ENCODE measurements around the gene NBAS.
"Not testable (repeated sequence)": the region's sequence is repeated elsewhere in the genome, so short reads cannot be mapped to it uniquely, and the experiment has no call there.

NBAS gene

DNA sequence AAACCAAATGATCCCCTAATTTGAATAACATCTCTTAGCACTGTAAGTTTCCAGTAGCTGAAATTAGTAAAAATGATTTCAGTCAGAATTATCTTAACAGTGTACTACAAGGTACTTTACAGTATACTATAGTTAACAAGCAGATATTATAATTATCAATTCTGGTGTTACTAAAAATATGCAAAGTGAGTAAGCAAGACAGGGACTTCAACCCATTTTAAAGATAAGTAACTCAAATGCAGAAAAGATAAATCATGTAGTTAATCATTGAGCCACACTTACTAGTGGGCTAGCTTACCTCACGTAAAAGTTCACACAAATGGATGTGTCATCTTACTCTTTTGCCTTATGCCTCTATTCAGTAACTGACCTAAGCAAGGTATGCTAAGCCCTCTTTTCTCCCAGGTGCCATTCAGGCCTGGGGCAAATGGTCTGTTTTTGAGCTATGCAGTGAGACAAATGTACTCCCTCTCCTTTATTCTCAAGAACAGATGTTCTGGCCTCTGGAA is 101.0 kb downstream of the NBAS start:
- no peak for DNase-seq (ENCODE audit: low spot score)

DNA sequence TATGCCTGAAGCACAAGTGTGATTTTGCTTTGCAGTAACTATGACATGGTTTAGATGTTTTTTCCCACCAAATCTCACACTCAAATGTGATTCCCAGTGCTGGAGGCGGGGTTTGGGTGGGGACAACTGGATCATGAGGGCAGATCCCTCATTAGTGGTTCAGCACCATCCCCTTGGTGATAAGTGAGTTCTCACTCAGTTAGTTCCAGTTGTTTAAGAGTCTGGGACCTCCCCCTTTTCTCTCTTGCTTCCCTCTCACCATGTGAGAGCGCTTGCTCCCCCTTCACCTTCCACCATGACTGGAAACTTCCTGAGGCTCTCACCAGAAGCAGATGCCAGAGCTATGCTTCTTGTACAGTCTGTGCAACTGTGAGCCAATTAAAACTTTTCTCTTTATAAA is 102.9 kb downstream of the NBAS start:
- no peak for DNase-seq (ENCODE audit: low spot score)

DNA sequence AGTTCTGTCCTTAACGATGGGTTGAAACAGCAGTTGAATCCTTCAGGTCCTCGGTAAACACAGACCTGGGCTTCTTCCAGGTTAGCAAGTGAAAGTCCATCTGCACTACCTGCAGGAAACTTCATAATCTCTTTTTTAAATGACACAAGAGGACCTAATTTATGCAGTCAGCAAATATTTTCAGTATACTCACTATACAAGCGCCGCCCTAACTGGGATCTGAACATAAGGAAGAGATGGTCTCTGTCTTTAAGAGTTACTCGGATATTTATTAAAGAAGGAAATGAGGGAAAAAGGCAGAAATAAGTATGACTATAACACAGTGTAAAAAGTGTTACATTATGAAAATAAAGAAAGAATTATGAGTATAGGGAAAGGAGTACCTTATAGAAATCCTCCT is 103.3 kb downstream of the NBAS start:
- DNase-seq (ENCODE audit: low spot score): no peak

DNA sequence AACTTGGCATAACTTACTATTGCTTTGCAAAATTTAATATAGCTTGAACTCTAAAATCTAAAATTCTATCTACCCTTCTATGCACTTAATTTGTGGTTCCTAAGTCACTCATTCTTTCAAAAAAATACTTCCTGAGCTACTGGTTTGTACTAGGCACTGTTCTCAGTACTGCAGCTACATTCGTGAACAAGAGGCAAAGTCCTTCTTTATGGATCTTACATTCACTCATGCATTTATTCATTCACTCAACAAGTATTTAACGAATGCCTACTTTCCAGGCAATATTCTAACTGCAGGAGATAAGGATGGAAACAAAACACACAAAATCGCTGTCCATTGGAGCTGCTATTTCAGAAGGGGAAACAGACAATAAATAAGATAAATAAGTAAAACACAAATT is 104.8 kb downstream of the NBAS start:
- DNase-seq (ENCODE audit: low spot score): no peak

DNA sequence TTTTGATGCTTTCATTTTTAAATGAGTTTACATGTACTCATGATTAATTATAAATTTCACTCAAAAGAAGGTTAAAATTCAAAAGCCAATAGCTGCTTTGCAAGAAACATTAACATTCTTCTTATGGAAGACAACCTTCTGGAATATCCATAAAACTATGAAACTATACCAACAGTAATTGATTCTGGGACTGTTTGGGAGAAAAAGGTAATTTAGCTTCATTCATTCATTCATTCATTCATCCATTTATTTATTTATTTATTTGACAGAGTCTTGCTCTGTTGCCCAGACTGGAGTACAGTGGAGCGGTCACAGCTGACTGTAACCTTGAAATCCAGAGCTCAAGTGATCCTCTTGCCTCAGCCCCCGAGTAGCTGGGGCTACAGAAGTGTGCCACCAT is 110.3 kb downstream of the NBAS start:
- DNase-seq (ENCODE audit: low spot score): no peak

DNA sequence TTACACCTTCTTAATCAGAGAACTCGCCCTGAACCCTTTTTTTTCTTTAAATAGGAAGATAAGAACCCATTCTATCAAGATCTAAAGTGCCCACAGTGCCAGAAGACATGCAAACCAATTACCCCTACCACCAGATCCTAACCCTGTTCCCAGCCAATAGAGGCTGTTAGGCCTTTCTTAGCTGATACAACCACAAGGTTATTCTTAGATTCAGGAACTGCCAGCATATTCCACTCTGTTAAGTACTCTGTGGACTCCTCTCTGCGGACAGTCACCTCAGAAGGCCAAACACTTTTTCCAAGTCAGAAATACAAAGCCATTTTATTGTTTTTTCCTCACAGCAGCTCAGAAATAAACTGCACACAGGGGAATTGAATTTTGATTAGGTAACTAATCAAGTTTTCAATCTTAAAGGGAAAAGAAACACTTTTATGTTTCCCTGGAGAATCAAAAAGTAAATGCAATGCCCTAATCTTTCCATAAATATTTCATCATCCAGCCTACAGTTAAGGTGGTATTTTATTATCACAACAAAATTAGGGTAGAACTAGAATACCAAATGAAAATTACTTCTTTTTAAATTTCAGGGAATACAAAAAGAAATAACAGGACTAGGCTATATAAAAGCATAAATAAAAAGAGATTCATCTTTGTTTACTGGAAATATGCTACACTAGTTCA is 111.4 kb downstream of the NBAS start:
- no peak for DNase-seq (ENCODE audit: low spot score)

DNA sequence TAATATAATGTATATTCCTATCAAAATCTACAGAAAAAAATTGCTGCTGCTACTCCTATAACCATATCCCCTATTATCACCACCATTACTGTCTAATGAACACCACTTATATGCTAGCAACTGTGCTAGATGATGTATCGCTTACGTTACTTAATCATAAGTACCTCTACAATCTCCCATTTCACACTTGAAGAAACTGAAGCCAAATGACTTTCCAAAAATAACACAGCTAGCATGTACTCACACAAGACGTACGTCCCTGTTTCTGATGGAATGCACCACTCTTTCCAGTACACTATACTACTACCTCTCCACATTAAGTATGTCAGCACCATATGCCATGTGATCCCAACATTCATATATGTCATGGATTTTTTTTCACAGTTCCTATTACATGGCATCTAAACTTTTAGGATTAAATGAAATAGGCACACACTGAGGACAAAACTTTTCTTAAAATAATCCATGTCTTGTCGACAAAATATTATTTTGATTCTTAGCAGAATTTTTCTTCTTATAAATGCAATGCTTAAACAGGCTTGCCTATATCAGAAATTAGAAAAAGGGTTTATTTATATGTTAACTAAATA is 112.8 kb downstream of the NBAS start:
- DNase-seq (ENCODE audit: low spot score): no peak

DNA sequence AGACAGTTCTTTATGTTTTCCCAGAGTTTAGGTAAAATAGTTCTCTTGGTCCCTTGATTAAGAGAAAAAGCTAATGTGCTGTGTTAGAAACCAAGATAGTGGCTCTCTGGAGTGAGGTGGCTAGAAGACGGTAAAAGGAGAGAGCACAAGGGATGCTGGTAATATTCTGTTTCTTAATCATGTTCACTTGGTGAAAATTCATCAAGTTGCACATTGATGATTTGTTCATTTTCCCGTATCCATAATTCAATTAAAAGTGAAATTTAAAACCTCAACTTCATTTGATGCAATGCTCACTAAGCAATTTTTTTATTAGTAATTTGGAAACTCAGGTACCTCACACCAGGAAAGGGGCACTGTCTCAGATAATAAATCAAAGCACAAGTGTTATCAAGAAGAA is 113.8 kb downstream of the NBAS start:
- no peak for DNase-seq (ENCODE audit: low spot score)

DNA sequence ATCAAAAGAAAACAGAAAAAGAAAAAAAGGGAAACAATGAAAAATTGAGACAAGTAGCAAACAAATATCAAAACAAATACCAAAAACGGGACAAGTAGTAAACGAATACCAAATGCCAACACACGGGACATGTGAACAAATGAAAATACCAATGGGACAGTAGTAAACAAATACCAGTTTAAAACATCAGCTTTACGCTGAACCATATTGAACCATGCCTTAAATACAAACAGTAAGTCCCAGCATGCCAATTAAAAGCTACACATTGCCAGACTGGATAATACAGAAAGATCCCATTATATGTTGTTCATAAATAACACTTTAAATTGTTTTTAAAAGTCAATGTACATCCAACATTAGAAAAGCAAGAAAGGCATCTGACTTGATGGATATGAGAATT is 114.2 kb downstream of the NBAS start:
- no peak for DNase-seq (ENCODE audit: low spot score)

DNA sequence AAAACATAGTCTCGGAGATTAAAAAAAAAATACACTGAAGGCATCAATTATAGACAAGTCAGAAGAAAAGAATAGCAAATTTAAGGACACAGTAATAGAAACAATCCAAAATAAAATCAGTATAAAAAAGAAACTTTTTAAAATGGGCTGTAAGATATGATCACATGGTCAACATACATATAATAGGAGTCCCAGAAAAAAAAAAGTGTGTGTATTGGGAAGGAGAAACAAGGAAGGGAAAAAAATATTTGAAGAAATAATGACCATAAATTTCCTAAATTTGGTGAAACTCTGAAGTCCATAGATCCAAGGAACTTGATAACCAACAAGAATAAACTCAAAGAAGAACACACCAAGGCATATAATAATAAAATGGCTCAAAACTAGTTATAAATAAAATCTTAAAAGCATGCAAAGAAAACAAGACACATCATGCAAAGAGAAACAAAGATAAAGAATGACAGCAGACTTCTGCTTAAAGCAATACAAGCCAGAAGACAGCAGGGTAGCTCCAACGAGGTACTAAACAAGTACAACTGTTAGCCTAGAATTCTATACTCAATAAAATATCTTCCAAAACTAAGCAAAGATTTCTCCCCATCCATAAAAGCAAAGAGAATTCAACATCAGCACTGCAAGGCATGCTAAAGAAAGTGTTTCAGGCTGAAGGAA is 115.1 kb downstream of the NBAS start:
- no peak for DNase-seq (ENCODE audit: low spot score)

DNA sequence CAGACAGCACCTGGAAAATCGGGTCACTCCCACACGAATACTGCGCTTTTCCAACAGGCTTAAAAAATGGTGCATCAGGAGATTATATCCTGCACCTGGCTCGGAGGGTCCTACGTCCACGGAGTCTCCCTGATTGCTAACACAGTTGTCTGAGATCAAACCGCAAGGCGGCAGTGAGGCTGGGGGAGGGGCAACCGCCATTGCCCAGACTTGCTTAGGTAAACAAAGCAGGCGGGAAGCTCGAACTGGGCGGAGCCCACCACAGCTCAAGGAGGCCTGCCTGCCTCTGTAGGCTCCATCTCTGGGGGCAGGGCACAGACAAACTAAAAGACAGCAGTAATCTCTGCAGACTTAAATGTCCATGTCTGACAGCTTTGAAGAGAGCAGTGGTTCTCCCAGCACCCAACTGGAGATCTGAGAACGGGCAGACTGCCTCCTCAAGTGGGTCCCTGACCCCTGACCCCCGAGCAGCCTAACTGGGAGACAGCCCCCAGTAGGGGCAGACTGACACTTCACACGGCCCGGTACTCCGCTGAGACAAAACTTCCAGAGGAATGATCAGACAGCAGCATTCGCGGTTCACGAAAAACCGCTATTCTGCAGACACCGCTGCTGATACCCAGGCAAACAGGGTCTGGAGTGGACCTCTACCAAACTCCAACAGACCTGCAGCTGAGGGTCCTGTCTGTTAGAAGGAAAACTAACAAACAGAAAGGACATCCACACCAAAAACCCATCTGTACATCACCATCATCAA is 121.2 kb downstream of the NBAS start:
- DNase-seq (ENCODE audit: low spot score): not testable (repeated sequence)

DNA sequence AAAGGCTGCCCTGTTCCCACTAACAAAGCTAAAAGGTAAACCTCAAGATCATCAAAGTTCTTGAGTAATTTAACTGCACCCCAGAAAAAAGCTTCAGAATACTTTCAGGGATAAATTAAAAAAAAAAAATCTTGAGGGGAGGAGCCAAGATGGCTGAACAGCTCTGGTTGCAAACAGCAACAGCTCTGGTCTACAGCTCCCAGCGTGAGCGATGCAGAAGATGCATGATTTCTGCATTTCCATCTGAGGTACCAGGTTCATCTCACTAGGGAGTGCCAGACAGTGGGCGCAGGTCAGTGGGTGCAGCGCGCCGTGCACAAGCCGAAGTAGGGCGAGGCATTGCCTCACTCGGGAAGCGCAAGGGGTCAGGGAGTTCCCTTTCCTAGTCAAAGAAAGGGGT is 121.8 kb downstream of the NBAS start:
- DNase-seq (ENCODE audit: low spot score): not testable (repeated sequence)

DNA sequence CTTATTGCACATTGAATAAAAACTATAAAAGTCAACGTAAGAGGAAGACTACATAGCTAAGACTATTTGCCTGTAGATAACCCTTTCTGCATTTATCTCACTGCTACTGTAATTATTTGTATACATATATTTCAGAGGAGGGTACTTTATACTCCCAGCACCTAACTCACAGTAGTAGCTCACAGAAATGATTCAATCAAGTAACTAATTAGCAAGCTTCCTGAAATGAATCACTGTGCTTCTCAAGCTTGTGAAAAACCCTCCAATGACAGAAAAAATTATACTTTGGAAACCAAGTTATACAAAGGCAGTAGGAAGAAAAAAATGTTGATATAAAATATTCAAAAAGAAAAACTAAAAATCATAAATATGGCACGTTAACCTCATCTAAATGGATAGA is 124.9 kb downstream of the NBAS start:
- DNase-seq (ENCODE audit: low spot score): no peak

DNA sequence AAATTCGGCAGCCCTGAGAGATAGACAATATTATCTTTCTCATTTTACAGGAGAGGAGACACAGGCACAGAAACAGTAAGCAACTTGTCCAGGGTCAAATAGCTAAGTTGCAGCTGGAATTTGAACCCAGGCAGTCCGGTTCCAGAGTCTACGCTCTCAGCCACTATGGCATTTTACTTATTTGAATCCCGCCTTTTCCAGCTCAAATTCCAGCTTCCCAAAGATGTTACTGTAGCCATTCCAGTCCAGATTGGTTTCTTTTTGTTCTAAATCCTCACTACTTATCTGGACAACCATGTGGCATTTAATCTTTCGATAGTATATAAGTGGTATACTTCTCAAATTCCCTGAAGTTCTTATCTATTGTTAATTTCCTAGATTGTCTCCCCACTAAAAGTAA is 125.7 kb downstream of the NBAS start:
- no peak for DNase-seq (ENCODE audit: low spot score)

DNA sequence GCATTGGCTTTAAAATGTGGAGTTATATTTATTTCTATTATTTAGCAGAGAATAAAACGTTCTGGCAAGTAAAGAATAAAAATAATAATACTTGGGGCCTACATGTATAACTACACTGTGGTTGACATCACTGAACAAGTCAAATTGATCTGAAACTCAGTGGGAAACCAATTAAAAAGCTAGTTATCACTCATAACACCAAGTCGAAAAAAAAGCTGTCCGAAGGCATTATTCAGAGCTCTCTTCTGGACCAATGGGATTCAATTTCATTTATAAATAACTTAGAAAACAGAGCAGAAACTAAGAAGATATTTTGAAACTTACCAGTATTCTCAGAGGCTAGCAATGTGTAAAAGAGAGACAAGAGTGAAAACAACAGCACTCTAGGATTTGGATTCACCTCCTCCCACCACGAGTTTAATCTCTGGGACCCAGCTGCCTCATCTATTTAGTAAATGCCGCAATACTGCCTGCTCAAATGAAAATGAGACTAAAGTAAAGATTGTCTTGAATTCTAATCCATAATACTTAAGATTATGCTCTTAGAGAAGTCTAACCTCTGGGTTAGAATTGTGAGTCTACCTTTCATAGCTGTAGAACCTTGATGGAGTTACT is 128.4 kb downstream of the NBAS start:
- DNase-seq (ENCODE audit: low spot score): no peak

DNA sequence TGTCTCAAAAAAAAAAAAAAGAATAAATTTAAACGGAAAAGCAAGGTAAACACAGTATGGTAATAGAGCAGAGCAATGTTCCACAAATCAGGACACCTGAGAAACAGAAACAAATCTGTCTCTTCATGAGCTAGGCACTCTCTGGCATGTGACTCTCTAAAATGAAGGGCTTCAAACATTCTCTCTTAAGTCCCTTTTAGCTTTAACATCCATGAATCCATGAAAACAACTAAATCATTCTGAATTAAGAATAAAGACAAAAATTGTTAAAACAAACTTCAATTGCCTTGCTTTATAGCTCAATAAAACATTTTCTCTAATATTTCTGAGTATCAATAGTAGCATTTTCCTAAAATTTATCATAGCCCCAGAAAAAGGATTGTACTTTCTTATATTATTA is 132.1 kb downstream of the NBAS start:
- DNase-seq (ENCODE audit: low spot score): no peak

DNA sequence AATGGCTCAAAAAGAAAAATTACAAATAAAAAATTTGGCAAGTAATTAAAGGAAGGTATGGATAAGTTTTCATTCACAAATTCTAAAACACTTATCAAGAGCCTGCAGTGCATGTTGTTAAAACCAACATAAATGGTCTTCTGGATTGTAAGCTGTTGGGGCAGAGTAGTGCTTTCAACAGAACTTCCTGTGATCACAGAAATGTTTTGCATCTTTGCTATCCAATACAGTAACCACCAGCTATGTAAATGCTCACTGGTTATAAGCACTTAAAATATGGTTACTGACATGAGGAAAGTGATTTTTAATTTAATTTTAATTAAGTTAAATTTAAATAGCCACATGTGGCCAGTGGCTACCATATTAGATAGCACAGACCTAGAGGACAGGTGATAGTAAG is 133.1 kb downstream of the NBAS start:
- DNase-seq (ENCODE audit: low spot score): no peak

DNA sequence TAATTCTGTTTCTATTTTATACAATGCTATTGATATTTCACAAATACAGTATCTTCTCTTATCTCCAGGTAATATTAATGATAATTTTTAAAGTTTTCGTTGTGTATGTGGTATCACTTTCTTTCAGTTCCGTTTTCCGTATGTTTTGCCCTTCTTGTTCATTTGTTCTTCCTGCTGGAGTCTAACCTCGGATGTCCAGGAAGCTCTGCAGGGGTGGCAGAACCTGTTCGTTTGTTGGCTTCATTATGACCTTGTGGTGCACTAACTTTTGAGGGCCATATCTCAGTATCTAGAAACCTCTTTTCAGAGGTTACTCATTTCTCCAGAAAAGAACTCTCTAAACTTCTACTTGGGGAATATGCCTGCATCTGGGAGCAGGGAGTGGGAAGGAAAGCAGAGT is 134.5 kb downstream of the NBAS start:
- no peak for DNase-seq (ENCODE audit: low spot score)

DNA sequence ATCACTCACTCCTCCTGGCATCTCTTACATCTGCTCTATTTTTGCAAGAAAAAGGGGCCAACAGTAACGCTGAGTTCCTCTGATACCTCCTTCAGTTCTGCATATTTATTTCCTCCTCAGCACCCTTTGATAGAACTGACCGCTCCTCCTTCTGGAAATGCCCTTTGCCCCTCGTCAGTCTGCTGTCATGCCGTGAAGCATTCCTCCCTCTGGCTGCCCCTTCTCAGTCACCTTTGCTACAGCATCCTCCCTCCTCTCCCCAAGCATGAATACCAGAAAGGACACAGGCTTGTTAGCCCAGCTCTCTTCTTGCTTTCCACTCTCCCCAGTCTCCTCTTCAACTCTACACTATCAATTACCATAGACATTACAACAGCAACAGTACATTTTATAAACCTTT is 135.4 kb downstream of the NBAS start:
- no peak for DNase-seq (ENCODE audit: low spot score)

DNA sequence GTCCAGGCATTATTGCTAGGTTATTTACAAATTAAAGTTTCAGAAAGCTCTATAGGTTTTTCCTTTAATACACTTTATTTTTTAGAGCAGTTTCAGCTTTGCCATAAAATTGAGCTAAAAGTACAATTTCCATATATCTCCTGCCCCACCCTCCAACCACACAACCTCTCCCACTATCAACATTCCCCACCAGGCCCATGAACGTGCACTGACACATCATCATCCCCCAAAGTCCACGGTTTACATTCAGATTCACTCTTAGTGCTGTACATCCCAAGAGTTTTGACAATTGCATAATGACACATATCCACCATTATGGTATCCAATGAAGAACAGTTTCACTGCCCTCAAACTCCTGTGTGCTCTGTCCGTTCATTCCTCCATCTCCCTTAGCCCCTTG is 139.4 kb downstream of the NBAS start:
- no peak for DNase-seq (ENCODE audit: low spot score)

DNA sequence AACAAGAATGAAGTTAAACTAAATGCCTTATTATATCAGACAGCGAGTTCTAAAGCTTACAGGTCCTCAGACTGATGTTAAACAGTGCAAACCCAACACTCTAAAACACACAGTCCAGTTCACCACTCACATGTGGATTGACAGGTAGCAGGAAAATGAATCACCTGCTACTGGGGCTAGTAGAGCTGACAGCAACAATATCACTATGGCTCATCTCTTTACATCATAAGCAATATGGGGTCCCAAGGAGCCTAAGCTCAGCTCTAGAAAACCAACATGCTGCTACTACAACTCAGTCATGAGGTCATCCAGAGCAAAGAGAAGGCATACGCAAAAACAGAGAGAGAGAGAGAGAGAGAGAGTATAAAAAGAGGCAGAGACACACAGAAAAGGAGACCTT is 145.4 kb downstream of the NBAS start:
- DNase-seq (ENCODE audit: low spot score): no peak

DNA sequence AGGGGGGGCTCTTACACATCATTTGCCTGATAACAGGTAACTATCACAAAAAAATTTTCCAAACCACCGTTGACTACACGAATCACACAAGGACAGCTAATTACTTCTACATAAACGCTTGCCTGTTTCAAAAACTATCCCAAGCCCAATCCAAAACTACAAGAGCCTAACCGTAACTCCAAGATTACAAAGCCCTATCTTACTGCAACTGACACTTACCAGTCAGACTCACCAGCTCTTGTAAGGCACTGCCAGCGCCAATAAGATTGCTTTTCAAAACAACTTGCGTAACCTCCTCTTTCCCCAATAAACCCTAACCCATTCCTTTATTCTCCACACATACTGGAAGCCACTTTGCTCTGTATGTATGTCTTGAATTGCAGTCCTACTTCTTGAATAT is 148.4 kb downstream of the NBAS start:
- DNase-seq (ENCODE audit: low spot score): no peak
